ENCODE data around the gene SHQ1.

GRCh38 chr3:72748659-72749058 is 99.6 kb downstream of the SHQ1 start:
- TF ChIP-seq CTCF (IDR thresholded peaks at IDR 0.05) (no peak), POLR2A (IDR thresholded peaks at IDR 0.05) (no peak), EP300 (IDR thresholded peaks at IDR 0.05) (no peak)

All from sigmoid colon (tissue), 4 donors.